ENCODE data around the gene ACTG1.

DNA sequence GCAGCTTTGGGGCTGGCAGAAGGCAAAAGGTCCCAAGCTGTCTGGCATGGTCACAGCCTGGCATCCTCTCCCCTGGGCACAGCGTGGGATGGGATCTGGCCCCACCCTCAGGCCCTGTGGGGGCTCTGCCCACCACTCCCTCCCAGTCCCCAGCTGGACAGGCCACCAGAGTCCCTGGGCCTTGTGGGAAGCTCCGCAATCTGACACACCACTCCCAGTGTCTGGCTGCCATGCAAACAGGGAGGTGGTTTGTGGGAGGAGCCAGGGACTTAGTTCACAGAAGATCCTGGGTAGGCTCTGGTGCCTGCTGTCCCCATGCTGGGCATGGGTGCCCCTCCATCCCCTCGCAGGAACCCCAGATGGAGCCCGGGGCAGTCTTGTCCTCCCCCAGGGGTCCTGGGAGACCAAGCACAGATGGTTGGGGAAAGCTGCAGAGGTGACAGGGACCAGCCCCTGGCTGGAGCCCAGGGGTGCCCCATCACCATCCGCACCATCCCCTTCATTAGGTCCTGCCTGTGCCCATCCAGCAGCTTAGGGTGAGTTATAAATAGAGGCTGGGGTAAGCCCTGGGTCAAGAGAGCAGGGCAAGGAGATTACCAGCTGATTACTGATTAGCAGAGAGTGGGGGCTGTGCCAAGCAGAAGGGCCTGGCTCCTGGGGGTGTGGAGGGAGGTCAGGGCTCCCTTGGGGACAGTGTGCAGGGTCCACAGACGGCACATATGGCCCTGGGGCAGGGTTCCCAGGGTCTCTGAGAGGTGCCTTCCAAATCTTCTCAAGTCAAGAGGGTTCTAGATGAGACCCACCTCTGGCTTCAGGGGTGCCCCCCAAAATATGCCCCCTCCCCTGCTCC is 21.8 kb upstream of the ACTG1 start:
- TF ChIP-seq, protein P1, sequence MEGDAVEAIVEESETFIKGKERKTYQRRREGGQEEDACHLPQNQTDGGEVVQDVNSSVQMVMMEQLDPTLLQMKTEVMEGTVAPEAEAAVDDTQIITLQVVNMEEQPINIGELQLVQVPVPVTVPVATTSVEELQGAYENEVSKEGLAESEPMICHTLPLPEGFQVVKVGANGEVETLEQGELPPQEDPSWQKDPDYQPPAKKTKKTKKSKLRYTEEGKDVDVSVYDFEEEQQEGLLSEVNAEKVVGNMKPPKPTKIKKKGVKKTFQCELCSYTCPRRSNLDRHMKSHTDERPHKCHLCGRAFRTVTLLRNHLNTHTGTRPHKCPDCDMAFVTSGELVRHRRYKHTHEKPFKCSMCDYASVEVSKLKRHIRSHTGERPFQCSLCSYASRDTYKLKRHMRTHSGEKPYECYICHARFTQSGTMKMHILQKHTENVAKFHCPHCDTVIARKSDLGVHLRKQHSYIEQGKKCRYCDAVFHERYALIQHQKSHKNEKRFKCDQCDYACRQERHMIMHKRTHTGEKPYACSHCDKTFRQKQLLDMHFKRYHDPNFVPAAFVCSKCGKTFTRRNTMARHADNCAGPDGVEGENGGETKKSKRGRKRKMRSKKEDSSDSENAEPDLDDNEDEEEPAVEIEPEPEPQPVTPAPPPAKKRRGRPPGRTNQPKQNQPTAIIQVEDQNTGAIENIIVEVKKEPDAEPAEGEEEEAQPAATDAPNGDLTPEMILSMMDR (IDR thresholded peaks at IDR 0.05) = no peak
- no peak for TF ChIP-seq POLR2A (IDR thresholded peaks at IDR 0.05)

Measured in thyroid gland (tissue), 4 donors.